ENCODE measurements around the gene SLC25A39.

SLC25A39 gene

DNA sequence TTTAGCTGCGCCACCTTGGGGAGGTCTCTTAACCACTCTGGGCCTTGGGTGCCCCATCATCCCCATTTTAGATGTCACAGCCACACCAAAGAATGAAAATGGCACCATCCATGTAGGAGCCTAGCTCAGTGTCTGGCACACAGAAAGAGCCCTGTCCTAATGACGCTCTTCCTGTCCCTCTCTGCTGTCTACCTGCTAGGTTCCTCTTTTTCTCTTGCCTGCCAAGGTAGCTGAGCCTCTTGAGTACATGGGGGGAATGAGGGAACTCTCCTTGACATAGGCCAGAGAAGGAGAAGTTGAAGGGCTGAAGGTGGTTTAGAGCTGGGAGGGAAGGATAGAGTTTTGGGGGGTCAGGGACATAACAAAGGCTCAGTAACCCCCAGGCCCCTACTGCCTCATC lies 14.4 kb downstream of the SLC25A39 start:
- peak; percentile 13 for DNase-seq (ENCODE audit: low spot score)
- TF ChIP-seq, protein P1, sequence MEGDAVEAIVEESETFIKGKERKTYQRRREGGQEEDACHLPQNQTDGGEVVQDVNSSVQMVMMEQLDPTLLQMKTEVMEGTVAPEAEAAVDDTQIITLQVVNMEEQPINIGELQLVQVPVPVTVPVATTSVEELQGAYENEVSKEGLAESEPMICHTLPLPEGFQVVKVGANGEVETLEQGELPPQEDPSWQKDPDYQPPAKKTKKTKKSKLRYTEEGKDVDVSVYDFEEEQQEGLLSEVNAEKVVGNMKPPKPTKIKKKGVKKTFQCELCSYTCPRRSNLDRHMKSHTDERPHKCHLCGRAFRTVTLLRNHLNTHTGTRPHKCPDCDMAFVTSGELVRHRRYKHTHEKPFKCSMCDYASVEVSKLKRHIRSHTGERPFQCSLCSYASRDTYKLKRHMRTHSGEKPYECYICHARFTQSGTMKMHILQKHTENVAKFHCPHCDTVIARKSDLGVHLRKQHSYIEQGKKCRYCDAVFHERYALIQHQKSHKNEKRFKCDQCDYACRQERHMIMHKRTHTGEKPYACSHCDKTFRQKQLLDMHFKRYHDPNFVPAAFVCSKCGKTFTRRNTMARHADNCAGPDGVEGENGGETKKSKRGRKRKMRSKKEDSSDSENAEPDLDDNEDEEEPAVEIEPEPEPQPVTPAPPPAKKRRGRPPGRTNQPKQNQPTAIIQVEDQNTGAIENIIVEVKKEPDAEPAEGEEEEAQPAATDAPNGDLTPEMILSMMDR (IDR thresholded peaks at IDR 0.05; ENCODE audit: extremely low read depth, insufficient read depth, missing control alignments): no peak
- in situ Hi-C loops (cut with MboI; ENCODE audit: low pct_unique_long_range_greater_than_20kb, low sequenced_read_pairs, unreplicated experiment): no loop called here

DNA sequence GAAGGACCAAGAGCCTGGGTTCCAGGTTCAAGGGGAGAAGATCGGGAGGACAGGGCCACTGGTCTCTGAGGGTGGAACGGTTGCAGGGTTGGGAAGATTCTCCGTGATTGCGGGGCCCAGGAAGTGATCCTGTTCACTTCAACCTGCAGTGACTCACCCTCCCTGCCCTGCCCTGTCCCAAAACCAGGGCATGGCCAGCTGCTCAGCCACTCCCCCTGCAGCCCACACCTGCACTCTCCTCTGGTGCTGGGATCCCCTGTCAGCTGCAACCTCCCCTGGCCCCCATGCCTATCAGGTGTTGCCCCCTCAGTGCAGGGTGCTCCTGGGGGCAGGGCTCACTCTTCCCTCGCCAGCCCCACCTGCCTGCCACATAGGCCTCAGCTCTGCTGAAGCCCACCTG lies 15.2 kb downstream of the SLC25A39 start:
- in situ Hi-C loops (cut with MboI; ENCODE audit: low pct_unique_long_range_greater_than_20kb, low sequenced_read_pairs, unreplicated experiment): no loop called here
- peak; percentile 24 for DNase-seq (ENCODE audit: low spot score)
- TF ChIP-seq, protein P1 (IDR thresholded peaks at IDR 0.05; ENCODE audit: extremely low read depth, insufficient read depth, missing control alignments): no peak

DNA sequence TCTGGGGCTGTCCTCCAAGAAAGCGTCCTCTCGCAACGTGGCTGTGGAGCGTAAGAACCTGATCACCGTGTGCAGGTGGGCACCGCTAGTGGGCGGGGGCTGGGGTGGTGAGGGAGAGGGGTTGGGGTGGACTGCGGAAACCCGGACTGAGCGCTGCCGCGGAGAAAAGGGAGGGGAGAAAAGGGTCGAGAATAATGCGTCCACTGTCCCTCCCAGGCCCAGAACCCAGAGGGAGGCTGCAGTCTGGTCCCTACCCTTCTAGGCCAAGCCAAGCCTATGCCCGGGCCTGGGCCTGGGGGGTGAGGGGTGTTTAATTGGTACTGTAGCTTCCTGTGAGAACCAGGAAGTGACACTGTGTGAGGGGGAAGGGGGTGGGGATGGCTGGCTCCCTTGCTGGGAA lies 15.8 kb downstream of the SLC25A39 start:
- in situ Hi-C loops (cut with MboI; ENCODE audit: low pct_unique_long_range_greater_than_20kb, low sequenced_read_pairs, unreplicated experiment): no loop called here
- DNase-seq (ENCODE audit: low spot score): no peak
- TF ChIP-seq, protein P1 (IDR thresholded peaks at IDR 0.05; ENCODE audit: extremely low read depth, insufficient read depth, missing control alignments): no peak

DNA sequence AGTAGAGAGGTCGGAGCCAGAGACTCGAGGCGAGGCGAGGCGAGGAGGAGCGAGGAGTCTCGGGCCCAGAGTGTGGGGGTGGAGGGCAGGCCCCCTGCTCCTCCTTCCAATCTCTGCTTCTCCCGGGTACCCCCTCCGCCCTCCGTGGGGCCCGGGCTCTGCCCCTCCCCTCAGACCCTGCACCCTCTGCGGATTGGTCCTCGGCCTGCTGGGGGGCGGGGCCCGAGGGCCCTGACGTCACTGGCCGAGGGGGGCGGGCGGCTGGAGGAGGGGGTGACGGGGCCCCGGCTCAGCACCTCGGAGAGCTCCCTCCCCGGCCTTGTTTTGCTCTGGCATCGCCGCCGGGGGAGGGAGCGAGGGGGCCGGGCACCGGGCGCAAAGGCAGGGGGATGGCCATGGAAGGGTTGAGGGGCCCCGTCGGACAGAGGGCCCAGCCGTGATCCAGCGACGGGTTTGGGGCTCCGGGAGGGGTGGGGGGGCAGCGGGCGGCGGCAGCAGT lies 16.3 kb downstream of the SLC25A39 start, which contains the start of gene RUNDC3A:
TSS of gene RUNDC3A (plus strand) at position 282 of the 499 bp plus-strand sequence. CDS start 232 bp downstream, outside the sequence.
- in situ Hi-C loops (cut with MboI; ENCODE audit: low pct_unique_long_range_greater_than_20kb, low sequenced_read_pairs, unreplicated experiment): no loop called here
- TF ChIP-seq, protein P1 (IDR thresholded peaks at IDR 0.05; ENCODE audit: extremely low read depth, insufficient read depth, missing control alignments): no peak
- peak; percentile 93 for DNase-seq (ENCODE audit: low spot score)

DNA sequence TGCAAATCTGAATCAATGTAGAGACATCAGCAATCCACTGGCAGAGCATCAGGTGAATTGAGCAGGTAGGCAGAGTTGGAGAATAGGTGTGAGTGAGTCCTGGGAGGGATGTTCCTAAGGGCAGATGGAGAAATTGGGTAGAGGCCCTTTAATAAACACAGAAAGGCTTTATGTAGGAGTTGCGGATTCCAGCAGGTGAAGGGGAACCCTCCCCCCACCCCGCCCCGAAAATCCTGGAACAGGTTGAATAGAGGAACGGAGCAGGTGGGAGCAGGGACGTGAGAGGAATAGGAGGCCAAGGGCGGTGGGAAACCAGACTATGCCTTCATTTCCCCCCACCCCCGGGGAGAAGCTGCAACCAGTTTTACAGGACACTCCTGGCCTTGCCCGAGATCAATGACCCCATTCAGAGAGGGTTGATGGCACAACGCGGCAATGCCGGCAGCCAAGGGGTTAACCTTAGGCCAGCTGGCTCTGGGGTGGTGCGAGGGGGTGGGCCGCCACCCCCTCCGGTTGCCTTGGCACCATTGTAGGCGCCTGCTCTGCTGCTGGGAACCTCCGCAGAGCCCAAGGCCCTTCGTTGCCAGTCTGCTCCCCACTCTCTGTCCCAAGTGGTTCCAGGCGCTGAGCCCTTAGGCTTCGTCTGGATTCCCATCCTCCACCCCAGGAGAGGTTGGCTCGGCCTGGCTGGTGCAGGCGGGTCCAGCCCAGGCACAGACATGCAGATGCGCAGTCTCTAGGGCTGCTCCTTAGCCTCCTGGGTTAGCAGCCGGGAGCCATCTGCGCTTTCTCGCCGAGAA lies 17.0 kb downstream of the SLC25A39 start:
- TF ChIP-seq, protein P1 (IDR thresholded peaks at IDR 0.05; ENCODE audit: extremely low read depth, insufficient read depth, missing control alignments): no peak
- DNase-seq (ENCODE audit: low spot score): no peak
- in situ Hi-C loops (cut with MboI; ENCODE audit: low pct_unique_long_range_greater_than_20kb, low sequenced_read_pairs, unreplicated experiment): no loop called here

DNA sequence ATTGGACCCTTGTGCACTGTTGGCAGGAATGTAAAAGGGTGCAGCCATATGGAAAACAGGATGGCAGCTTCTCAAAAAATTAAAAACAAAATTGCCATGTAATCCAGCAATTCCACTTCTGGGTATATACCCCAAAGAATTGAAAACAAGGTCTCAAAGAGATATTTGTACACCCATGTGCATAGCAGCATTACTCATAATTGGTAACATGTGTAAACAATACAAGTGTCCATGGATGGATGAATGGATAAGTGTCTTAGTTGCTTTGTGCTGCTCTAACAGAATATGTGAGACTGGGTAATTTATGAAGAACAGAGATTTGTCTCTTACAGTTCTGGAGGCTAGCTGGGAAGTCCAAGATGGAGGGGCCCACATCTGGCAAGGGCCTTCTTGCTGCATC lies 20.0 kb downstream of the SLC25A39 start:
- DNase-seq (ENCODE audit: low spot score): no peak
- in situ Hi-C loops (cut with MboI; ENCODE audit: low pct_unique_long_range_greater_than_20kb, low sequenced_read_pairs, unreplicated experiment): no loop called here
- TF ChIP-seq, protein P1 (IDR thresholded peaks at IDR 0.05; ENCODE audit: extremely low read depth, insufficient read depth, missing control alignments): no peak
